Islet precursor cell (in vitro differentiated cells): Measurements from ENCODE around the gene IFRD2.

Source experiments
- DNase-seq: peaks from one replicate; pipeline ENCODE4 v3.0.0-alpha.2; 2018

The IFRD2 gene

GRCh38 chr3:50292159-50293078 lies at the start of gene IFRD2:
IFRD2 (minus strand) TSS chr3:50292429; CDS start chr3:50292274, 155 bp downstream.
- DNase-seq, result peak; percentile 99

DNA sequence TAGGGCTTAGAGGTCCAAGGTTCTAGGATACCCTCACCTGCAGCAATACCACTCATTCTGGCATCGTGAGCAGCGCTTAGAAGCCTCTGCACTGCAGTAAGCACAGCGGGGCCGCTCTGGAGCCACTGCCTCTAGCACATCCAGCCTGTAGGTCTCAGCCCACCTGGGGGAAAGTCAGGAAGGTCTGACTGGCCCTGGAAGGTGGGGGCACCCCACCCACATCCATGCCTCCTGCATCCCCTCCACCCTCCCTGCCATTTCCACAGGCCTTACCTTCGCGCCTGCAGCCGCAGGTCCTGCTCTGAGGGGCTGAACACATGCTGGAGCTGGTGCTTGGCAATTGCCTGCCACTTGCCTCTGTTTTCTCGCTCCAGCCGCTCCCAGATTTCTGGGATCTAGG lies 49.3 kb upstream of the IFRD2 start:
- no peak for DNase-seq

DNA sequence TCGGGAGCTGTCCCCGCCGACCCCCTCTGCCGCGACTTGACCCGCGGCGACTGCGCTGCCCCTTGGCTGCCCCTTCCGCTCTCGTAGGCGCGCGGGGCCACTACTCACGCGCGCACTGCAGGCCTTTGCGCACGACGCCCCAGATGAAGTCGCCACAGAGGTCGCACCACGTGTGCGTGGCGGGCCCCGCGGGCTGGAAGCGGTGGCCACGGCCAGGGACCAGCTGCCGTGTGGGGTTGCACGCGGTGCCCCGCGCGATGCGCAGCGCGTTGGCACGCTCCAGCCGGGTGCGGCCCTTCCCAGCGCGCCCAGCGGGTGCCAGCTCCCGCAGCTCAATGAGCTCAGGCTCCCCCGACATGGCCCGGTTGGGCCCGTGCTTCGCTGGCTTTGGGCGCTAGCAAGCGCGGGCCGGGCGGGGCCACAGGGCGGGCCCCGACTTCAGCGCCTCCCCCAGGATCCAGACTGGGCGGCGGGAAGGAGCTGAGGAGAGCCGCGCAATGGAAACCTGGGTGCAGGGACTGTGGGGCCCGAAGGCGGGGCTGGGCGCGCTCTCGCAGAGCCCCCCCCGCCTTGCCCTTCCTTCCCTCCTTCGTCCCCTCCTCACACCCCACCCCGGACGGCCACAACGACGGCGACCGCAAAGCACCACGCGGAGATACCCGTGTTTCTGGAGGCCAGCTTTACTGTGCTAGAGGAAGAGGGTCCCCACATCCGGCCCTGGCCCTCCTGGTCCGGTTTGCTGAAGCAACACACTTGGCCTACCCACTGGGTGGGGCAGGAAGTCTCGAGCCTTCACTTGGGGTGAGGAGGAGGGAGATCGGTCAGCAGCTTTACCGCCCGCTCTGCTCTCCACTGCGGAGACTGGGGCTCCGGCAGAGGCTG lies 48.5 kb upstream of the IFRD2 start, which contains the start of gene RASSF1:
Gene RASSF1 (minus strand): TSS at position 389 of the 882 bp plus-strand sequence. CDS start 31 bp downstream, at position 358.
- DNase-seq, result no peak

DNA sequence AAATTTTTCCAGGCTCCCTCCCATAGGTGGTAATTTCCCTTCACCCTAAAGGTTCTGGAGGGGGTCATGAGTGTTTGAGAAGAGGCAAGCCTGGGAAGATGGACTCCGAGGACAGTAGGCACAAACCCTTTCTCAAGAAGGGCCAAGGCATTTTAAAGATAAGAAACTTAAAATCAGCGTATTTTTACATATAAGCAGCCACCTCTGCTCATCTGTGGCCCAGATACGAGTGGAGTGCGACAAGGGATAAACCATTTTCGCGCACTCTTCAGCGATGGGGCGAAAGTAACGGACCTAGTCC lies 47.9 kb upstream of the IFRD2 start:
- DNase-seq, result no peak

- no peak for DNase-seq
Observed at GRCh38 chr3:50339485-50340146, 47.4 kb upstream of the IFRD2 start.

- no peak for DNase-seq
Observed at GRCh38 chr3:50338965-50339364, 46.7 kb upstream of the IFRD2 start.

- peak; percentile 100 for DNase-seq
Observed at GRCh38 chr3:50337175-50337861, 45.1 kb upstream of the IFRD2 start.

DNA sequence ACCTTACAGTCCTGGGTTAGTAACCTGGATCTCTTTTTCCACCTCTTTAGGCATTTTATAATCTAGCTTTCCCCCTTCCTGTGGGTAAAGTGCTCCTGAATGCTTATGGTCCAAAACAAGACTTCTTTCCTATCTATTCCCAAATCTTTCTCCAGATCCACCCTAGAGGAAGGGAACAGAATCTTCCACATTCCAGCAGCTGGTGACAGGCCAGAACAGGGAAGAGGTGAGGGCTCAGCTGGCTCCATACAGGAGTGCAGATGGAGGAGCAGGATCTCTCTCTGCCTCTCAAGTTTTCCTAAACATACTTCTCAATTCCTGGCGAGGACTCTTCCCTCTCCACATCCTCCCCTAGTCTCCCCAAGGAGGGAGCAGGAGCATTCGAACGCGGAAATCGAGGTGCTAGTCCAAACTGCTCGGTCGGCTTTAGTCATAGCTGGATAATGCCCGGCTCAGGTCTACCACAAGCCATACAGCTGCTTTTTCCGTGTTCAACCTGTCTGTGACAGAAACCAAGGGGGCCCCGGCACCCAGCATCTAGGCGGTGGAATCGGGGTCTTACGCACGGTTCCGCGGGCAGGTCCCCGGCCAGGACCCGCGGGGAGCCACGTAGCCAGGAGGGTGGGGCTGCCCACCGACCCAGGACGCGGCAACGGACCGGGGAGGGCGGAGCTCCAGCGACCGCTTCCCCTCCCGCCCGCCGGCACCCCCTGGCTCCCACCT lies 44.4 kb upstream of the IFRD2 start:
- no peak for DNase-seq

DNA sequence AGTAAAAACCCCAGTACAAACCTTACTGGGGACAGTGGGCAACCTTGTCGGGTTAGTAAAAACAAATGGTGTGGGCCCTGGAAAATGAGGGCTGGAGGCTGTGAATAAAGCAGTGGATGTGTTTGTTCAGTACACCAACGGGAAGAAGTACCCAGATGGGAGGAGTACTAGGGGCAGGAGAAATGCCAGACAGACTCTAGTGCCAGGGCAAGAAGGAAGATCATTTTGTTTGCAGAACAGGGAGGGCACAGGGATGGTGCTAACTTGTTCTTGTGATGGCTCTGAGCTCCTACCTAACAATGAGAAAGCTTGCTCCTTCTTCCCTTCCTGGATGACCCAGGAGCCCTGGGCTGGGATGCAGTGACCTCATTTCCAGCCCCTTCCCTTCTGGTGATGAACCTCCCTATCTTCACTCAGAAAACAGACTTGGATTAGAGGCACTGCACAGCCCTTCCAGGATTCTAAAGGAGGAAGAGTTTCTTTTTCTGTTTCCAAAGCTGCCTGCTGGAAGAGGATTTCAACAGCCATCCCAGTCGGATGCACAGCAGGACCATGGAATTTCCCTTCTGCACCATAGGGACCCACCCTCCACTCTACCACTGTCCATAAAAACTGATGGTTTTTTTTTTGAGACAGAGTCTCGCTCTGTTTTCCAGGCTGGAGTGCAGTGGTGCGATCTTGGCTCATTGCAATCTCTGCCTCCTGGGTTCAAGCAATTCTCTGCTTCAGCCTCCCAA lies 42.3 kb upstream of the IFRD2 start:
- no peak for DNase-seq

GRCh38 chr3:50333744-50334328 lies 41.6 kb upstream of the IFRD2 start:
- DNase-seq, result no peak

- DNase-seq, result no peak
Observed at GRCh38 chr3:50331364-50331907, 39.2 kb upstream of the IFRD2 start.

DNA sequence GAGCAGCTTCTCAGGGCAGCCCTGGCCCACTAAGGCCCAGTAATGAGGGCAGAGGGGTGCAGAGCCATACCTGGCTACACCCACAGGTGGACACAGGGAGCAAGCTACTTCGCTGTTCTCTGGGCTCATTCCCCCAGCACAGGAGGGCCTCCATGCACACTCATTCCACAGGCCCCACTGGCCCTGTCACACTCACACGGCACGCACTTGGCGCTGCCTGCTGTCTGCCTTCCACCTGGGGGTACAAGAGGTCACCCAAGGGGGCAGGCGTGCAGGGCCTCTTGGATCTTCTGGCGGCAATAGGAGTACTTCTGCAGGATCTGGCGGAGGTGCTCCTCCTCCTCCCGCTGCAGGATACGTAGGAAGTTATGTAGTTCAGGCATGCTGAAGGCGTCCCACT lies 38.1 kb upstream of the IFRD2 start:
- DNase-seq, result no peak

DNA sequence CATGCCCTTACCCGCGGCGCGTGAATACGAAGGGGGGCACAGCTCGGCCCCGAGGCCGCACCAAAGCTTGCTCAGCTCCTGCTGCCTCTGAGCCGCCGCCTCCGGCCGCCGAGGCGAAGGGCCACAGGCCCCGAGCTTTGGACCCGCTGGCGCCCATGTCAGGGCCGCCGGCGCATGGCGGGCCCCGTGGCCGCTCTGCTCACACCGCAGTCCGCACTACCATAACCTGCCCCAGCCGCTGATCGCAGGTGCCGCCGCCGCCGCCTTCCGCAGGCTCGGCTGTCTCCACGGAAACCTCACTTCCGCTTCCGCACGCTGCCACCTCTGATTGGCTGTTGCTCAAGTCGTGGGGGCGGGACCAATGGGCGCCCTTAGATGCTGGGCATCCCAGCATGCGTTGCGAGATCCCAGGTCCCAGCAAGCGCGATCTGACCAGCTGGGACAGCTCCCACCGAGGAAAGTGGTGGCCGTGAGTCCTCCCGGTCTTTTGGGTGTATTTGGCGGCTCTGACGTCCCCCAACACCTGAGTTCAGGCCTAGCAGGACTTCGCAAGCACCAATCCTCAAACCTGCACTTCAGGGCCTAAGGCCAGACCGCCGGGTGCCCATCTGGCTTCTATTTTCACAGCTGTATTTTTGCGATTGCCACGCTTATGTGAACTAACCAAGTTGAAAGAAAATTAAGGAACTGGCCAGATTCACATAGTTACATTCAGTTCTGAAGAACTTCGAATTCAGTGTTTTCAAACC lies 35.9 kb upstream of the IFRD2 start, which contains the start of gene TUSC2:
Gene TUSC2 (minus strand): TSS at position 281 of the 749 bp plus-strand sequence. CDS start 124 bp downstream, at position 157.
- peak; percentile 98 for DNase-seq

- DNase-seq, result no peak
Observed at GRCh38 chr3:50327129-50327528, 34.9 kb upstream of the IFRD2 start.

DNA sequence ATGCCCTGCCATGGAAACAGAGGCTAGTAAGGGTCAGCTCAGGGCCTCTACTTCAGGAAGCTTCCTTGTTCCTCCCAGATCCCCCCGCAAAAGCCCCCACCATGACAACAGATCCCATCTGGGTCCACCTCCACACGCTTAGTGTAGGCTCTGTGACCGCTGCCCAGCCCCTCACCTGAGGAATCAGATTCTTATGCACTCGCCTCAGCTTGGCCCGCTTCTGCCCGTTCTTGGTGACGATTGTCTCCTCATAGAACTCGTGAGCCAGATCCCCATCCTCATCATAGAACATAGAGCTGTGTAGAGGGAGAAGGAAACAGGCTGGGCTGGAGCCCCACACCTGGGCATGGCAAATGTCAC lies 33.9 kb upstream of the IFRD2 start:
- DNase-seq, result no peak

DNA sequence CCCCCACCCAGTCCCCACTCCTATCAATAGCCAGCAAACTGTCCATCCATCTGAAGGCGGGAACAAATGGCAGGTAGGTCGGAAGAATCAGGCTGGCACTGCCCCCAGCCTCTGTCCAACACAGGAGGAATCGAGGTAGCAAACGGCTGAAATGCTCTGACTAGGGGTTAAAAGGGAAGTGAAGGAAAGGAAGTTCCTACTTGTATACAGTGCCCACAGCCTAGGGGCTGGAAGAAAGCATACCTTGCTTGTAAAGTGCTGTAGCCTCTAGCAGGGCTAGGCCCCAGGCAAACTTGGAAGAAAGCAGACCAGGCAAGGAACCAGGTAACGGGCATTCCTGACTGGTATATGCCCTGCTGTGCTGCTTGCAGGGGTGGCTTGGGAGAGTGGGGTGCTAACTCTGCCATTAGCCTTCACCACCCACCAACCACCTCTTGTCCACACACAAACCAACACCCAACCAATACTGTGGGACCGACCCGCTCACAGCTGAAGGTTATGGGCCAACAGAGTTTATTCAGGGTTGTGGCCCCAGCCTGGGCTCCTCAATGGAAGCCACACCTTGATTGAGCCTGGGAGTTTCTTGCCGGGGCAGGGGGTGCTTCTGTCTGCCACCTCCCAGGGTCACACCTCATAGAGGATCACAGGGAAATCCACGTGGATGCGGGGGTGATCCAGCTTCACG lies 33.4 kb upstream of the IFRD2 start:
- DNase-seq, result no peak

GRCh38 chr3:50325113-50325480 lies 32.9 kb upstream of the IFRD2 start:
- DNase-seq, result no peak

GRCh38 chr3:50324351-50325112 lies 32.3 kb upstream of the IFRD2 start:
- peak; percentile 89 for DNase-seq
